ENCODE data around the gene RAPGEF1.

The RAPGEF1 gene

DNA sequence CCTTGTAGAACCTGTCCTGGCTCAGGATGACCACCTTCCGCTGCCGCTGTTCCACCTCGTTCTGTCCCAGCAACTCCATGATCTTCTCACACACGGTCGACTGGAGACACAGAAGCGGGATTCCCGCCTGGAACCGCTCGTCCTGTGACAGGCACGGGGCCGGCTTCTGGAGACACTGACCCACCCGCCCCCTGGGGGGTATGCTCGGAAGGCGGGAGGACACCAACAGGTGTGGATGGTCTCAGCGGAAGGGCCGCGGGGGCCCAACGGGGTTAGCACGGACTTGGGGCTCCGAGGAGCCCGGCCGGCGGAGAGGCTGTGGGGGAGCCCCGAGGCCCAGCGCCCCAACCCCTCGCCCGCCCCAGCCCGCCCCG is 209.3 kb downstream of the RAPGEF1 start:
- Histone ChIP-seq H3K4me1 (ENCODE audit: control insufficient read depth, insufficient read depth, low read length) (peaks cover 7% of the 10 kb centered on the region; the same call in 1 of the 2 replicates), H3K36me3 (ENCODE audit: control insufficient read depth, insufficient read depth, low read length) (peaks cover 45% of the 10 kb centered on the region), H3K4me3 (ENCODE audit: low read depth, low read length) (peak overlapping the region; percentile 80), H3K9ac (ENCODE audit: low read length) (peak overlapping the region; percentile 79), H3K27me3 (ENCODE audit: control insufficient read depth, insufficient read depth, low read length) (no peaks in the 10 kb centered on the region), H3K9me3 (ENCODE audit: control insufficient read depth, insufficient read depth, low read depth, low read length) (no peaks in the 10 kb centered on the region), H3K27ac (ENCODE audit: low read depth, low read length) (no peak overlapping the region; the same call in 1 of the 2 replicates)

DNA sequence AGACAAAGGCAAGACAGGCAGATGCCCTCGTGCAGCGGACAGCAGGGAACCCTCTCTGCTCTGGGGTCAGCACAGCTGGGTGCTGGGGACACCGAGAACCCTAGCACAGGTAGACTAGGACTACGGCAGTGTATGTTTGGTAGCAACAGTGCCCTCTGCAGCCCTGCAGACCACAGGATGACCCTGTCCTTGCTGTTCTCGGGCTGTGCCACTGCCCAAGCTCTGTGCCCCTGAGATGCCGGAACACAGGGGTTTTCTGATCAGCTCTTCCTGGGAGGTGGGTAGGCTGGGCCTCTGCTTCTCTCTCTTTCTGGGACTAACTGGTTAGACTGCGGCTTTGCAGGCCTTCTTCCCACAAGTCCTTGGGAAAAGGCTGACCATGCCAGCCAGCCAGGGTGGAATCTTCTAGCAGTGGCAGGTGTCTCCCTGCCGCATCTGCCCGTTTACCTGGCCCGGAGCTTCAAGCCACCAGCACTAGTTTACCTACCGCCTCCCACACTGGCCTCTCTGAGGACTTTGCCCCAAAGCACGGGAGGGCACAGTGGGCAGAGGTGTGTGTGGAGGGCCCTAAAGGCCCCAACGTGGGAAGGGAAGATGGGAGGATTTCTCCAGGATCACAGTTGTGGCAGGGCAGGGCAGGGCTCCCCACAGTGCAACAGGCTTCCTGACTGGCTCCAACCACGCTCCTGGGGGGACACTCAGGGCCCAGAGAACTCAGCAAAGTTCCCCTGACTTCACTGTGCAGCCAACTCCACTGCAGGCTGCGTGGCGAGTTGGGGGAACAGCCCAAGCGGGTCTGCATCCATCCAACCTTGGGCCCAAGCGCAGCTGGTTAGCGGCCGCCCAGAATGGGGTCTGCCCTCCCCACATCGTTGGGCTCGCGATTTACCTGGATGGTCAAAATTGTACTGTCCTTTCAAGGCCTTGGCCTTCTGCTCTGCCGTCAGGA is 210.0 kb downstream of the RAPGEF1 start:
- Histone ChIP-seq H3K4me1 (ENCODE audit: control insufficient read depth, insufficient read depth, low read length) (peaks cover 7% of the 10 kb centered on the region; the same call in 1 of the 2 replicates), H3K9me3 (ENCODE audit: control insufficient read depth, insufficient read depth, low read depth, low read length) (no peaks in the 10 kb centered on the region), H3K4me3 (ENCODE audit: low read depth, low read length) (peak overlapping the region; percentile 80), H3K9ac (ENCODE audit: low read length) (peak overlapping the region; percentile 79), H3K27me3 (ENCODE audit: control insufficient read depth, insufficient read depth, low read length) (no peaks in the 10 kb centered on the region), H3K36me3 (ENCODE audit: control insufficient read depth, insufficient read depth, low read length) (peaks cover 50% of the 10 kb centered on the region), H3K27ac (ENCODE audit: low read depth, low read length) (no peak overlapping the region)

- H3K27ac ChIP-seq (ENCODE audit: low read depth, low read length): no peak overlapping the region
- H3K9me3 ChIP-seq (ENCODE audit: control insufficient read depth, insufficient read depth, low read depth, low read length): no peaks in the 10 kb centered on the region
- H3K36me3 ChIP-seq (ENCODE audit: control insufficient read depth, insufficient read depth, low read length): peaks cover 59% of the 10 kb centered on the region
- H3K27me3 ChIP-seq (ENCODE audit: control insufficient read depth, insufficient read depth, low read length): no peaks in the 10 kb centered on the region
- H3K4me3 ChIP-seq (ENCODE audit: low read depth, low read length): no peak overlapping the region
- H3K4me1 ChIP-seq (ENCODE audit: control insufficient read depth, insufficient read depth, low read length): peaks cover 7% of the 10 kb centered on the region; the same call in 1 of the 2 replicates
- H3K9ac ChIP-seq (ENCODE audit: low read length): no peak overlapping the region
Measured at GRCh38 chr9:131528886-131529505, 210.9 kb downstream of the RAPGEF1 start.

DNA sequence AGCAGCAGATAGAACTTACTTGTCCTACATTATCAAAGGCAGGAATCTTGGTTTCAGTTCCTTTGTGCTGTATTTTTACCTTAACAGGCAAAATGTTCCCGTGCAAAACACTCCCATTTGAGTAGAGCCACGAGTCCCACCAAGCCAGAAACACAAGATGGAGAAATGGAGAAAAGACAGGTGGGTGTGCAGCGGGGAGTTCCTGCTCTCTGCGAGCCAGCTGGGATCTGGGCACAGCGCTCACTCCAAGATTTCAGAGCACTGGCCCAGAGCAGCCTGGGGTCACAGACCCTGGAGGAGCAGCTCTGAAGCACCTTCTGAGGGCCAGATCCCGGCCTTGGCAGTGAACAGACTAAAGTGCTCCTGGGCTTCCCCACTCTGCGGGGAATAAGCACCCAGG is 211.7 kb downstream of the RAPGEF1 start:
- peaks cover 7% of the 10 kb centered on the region; the same call in 1 of the 2 replicates for H3K4me1 ChIP-seq (ENCODE audit: control insufficient read depth, insufficient read depth, low read length)
- no peak overlapping the region for H3K9ac ChIP-seq (ENCODE audit: low read length)
- H3K9me3 ChIP-seq (ENCODE audit: control insufficient read depth, insufficient read depth, low read depth, low read length): no peaks in the 10 kb centered on the region
- H3K27ac ChIP-seq (ENCODE audit: low read depth, low read length): no peak overlapping the region
- peaks cover 67% of the 10 kb centered on the region for H3K36me3 ChIP-seq (ENCODE audit: control insufficient read depth, insufficient read depth, low read length)
- no peaks in the 10 kb centered on the region for H3K27me3 ChIP-seq (ENCODE audit: control insufficient read depth, insufficient read depth, low read length)
- H3K4me3 ChIP-seq (ENCODE audit: low read depth, low read length): no peak overlapping the region

All from HUES6 (cell line).